T-helper 2 cell treated with Interferon-gamma antibody and Interleukin-4, amounts not matched to agents 5 μg/mL and 100 μg/mL, for 36 hours (primary cell): ENCODE results near the gene ERBB3.
"Not testable (repeated sequence)": the region's sequence is repeated elsewhere in the genome, so short reads cannot be mapped to it uniquely, and the experiment has no call there.

Experiments used
- DNase-seq: peaks from one replicate; pipeline ENCODE4 v3.0.0; 2021; ENCODE audit warnings: low spot score
- H3K27ac Mint-ChIP-seq: one replicate; pipeline ENCODE4 v1.8.0; 2021; ENCODE audit warnings: mild to moderate bottlenecking, mixed read lengths
- H3K27me3 Mint-ChIP-seq: one replicate; pipeline ENCODE4 v1.8.0; 2021; ENCODE audit warnings: low read depth, mixed read lengths
- H3K36me3 Mint-ChIP-seq: one replicate; pipeline ENCODE4 v1.8.0; 2021; ENCODE audit warnings: low read depth, mixed read lengths
- H3K4me1 Mint-ChIP-seq: one replicate; pipeline ENCODE4 v1.8.0; 2021; ENCODE audit warnings: low read depth, mixed read lengths
- H3K4me3 Mint-ChIP-seq: one replicate; pipeline ENCODE4 v1.8.0; 2022; ENCODE audit warnings: mild to moderate bottlenecking, moderate library complexity, mixed read lengths
- H3K9me3 Mint-ChIP-seq: one replicate; pipeline ENCODE4 v1.8.0; 2021; ENCODE audit warnings: mixed read lengths

Gene ERBB3

GRCh38 chr12:56114084-56114483 is 34.1 kb downstream of the ERBB3 start:
- no peaks in the 10 kb centered on the region for H3K27me3 Mint-ChIP-seq
- peaks cover 68% of the 10 kb centered on the region for H3K36me3 Mint-ChIP-seq
- no peak for DNase-seq
- no peaks in the 10 kb centered on the region for H3K9me3 Mint-ChIP-seq
- H3K4me1 Mint-ChIP-seq = peaks cover 25% of the 10 kb centered on the region
- H3K27ac Mint-ChIP-seq = peak overlapping the region; percentile 39
- H3K4me3 Mint-ChIP-seq = peak overlapping the region; percentile 14

- H3K27me3 Mint-ChIP-seq = no peaks in the 10 kb centered on the region
- peaks cover 60% of the 10 kb centered on the region for H3K36me3 Mint-ChIP-seq
- DNase-seq = no peak
Observed at GRCh38 chr12:56115329-56115728, 35.4 kb downstream of the ERBB3 start.

GRCh38 chr12:56116267-56117081 is 36.5 kb downstream of the ERBB3 start, which contains the start of gene RPL41:
Gene RPL41, plus strand, starts transcription at chr12:56116633.
- Mint-ChIP-seq H3K9me3 (no peaks in the 10 kb centered on the region), H3K36me3 (peaks cover 51% of the 10 kb centered on the region), H3K4me3 (peak within 1 kb of the TSS; percentile 99), H3K27me3 (no peaks in the 10 kb centered on the region), H3K4me1 (peaks cover 28% of the 10 kb centered on the region), H3K27ac (peak within 1 kb of the TSS; percentile 100)
- peak; percentile 92 for DNase-seq

More at GRCh38 chr12:56115329-56115728, 35.4 kb downstream of the ERBB3 start:
- Mint-ChIP-seq H3K27ac (peak overlapping the region; percentile 100), H3K4me1 (peaks cover 32% of the 10 kb centered on the region), H3K4me3 (peak overlapping the region; percentile 99), H3K9me3 (no peaks in the 10 kb centered on the region)

DNA sequence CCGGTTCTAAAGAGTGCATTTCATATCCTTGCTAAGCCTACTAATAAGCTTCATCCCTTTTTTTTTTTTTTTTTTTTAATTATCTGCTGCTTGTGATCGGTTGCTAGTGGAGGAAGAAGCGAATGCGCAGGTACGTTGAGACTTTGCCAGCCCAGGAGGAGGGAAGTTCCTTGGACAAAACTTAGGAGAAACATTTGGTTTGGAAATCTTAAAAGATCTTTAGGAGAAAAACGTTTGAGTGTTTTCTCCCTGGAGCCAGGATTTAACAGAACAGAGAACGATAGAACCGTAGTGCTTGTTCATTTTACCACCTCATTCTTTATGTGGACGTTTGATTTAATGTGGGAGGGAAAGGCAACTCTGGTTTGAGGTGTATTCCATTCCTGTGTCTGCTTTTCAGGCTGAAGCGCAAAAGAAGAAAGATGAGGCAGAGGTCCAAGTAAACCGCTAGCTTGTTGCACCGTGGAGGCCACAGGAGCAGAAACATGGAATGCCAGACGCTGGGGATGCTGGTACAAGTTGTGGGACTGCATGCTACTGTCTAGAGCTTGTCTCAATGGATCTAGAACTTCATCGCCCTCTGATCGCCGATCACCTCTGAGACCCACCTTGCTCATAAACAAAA is 37.2 kb downstream of the ERBB3 start:
- H3K27me3 Mint-ChIP-seq, DNase-seq, H3K9me3 Mint-ChIP-seq: not testable (repeated sequence)
- Mint-ChIP-seq H3K4me3 (peak overlapping the region; percentile 99), H3K4me1 (peaks cover 28% of the 10 kb centered on the region), H3K36me3 (peaks cover 50% of the 10 kb centered on the region), H3K27ac (peak overlapping the region; percentile 100)

DNA sequence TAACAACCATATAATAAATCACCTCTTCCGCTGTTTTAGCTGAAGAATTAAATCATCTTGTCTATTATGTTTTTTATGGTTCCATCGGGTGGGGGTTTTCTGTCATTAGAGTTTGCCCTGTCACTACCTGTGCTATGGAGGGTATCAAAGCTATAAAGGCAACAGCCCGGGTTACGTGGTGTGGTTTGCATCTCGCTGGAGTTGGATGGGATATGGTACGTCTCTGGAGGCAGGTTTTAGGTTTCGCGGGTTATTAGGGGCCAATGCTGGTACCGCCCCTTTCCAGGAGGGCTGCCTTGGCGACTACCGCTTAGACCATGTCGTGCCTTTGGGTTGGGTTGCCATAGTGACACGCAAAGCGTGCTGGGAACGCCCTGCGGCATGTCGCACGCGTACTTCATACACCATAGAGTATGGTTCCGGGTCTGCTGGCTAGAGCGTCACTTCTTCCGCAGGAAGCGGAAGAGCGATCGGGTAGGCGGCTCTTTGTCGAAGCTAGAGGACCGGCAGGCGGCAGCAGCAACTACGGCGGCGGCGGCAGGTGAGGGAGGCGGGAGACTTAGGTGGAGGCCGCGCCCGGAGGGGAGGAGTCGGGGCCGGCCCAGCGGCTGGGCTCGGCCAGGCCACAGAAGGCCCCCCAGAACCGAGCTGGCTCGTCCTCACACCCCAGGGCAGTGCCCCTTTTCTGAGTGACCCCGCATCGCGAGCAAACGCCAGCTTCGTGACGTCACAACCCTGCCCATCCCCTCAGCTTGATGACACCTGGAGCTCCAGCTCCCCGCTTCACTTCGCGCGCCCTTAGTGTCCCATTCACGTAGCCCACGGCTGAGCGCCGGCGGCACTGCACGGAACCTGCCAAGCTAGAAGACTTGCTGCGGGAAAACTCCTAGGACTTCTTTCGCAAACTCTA is 38.1 kb downstream of the ERBB3 start, which contains the start of gene ZC3H10:
ZC3H10 (plus strand) TSS at position 489 of the 910 bp plus-strand sequence. CDS start 2,297 bp downstream, outside the sequence.
- H3K9me3 Mint-ChIP-seq = no peaks in the 10 kb centered on the region
- peak within 1 kb of the TSS; percentile 100 for H3K27ac Mint-ChIP-seq
- peaks cover 41% of the 10 kb centered on the region for H3K36me3 Mint-ChIP-seq
- H3K4me3 Mint-ChIP-seq = peak within 1 kb of the TSS; percentile 99
- peak; percentile 99 for DNase-seq
- H3K27me3 Mint-ChIP-seq = no peaks in the 10 kb centered on the region
- peaks cover 28% of the 10 kb centered on the region for H3K4me1 Mint-ChIP-seq

- H3K27me3 Mint-ChIP-seq = no peaks in the 10 kb centered on the region
- H3K4me3 Mint-ChIP-seq = peak overlapping the region; percentile 99
- H3K9me3 Mint-ChIP-seq = no peaks in the 10 kb centered on the region
- H3K27ac Mint-ChIP-seq = peak overlapping the region; percentile 100
- H3K4me1 Mint-ChIP-seq = peaks cover 29% of the 10 kb centered on the region
- H3K36me3 Mint-ChIP-seq = peaks cover 36% of the 10 kb centered on the region
- DNase-seq = no peak
Observed at GRCh38 chr12:56118688-56119357, 38.9 kb downstream of the ERBB3 start.

DNA sequence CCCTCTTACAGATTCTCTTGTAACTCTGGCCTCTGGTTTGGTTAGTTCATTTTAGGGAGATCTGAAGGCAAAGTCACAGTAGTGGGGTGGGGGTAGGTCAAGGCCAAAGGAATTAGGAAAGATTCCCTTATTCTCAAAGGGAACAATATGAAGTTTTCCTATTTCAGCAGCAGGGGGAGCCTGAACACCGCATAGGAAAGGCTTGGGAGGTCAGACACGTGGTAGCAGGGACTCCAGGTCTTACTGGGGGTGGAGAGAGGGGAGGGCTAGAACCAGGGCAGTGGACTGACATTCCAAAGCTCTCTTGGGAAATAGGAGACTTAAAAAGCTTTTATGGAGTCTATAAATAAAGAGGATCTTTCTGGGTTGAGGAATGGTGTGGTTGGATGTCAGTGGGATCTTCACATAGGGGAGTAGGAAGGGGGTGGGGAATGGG is 39.4 kb downstream of the ERBB3 start:
- Mint-ChIP-seq H3K4me1 (peaks cover 32% of the 10 kb centered on the region), H3K9me3 (no peaks in the 10 kb centered on the region), H3K4me3 (peak overlapping the region; percentile 99), H3K27ac (peak overlapping the region; percentile 100), H3K36me3 (peaks cover 34% of the 10 kb centered on the region), H3K27me3 (no peaks in the 10 kb centered on the region)
- DNase-seq = peak; percentile 52

- no peak overlapping the region for H3K27ac Mint-ChIP-seq
- H3K9me3 Mint-ChIP-seq = no peaks in the 10 kb centered on the region
- no peak for DNase-seq
- no peak overlapping the region for H3K4me3 Mint-ChIP-seq
- no peaks in the 10 kb centered on the region for H3K27me3 Mint-ChIP-seq
- H3K4me1 Mint-ChIP-seq = peaks cover 36% of the 10 kb centered on the region
- peaks cover 33% of the 10 kb centered on the region for H3K36me3 Mint-ChIP-seq
Observed at GRCh38 chr12:56120158-56120846, 40.3 kb downstream of the ERBB3 start.

- Mint-ChIP-seq H3K9me3 (no peaks in the 10 kb centered on the region), H3K27ac (no peak overlapping the region), H3K36me3 (peaks cover 33% of the 10 kb centered on the region), H3K4me3 (no peak overlapping the region), H3K27me3 (no peaks in the 10 kb centered on the region), H3K4me1 (peaks cover 39% of the 10 kb centered on the region)
- DNase-seq = no peak
Observed at GRCh38 chr12:56121204-56121870, 41.4 kb downstream of the ERBB3 start.

GRCh38 chr12:56122637-56123036 is 42.7 kb downstream of the ERBB3 start:
- Mint-ChIP-seq H3K27ac (no peak overlapping the region), H3K27me3 (no peaks in the 10 kb centered on the region), H3K9me3 (no peaks in the 10 kb centered on the region), H3K4me1 (peaks cover 47% of the 10 kb centered on the region), H3K36me3 (peaks cover 20% of the 10 kb centered on the region), H3K4me3 (no peak overlapping the region)
- DNase-seq = no peak

DNA sequence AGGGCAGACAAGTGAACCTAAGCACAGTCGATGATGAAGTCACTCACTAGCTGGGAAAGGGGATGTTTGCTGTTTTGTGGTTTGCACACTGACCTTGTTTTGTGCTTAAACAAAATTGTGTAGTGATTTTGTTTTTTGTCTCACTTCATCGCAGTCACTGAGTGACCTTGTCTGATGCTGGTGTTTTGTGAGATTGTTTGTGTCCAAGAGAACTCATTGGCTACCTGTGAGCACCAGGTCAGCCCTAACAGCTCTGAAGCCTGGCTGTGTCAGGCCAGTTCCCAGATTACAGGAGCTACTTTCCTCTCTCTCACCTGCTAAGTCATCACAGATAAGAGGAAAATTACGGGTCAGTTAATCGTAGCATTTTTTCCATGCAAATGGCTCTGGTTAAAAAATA is 44.2 kb downstream of the ERBB3 start:
- no peaks in the 10 kb centered on the region for H3K27me3 Mint-ChIP-seq
- H3K27ac Mint-ChIP-seq = peak overlapping the region; percentile 53
- no peak for DNase-seq
- H3K36me3 Mint-ChIP-seq = peaks cover 22% of the 10 kb centered on the region
- peaks cover 39% of the 10 kb centered on the region for H3K4me1 Mint-ChIP-seq
- no peaks in the 10 kb centered on the region for H3K9me3 Mint-ChIP-seq
- no peak overlapping the region for H3K4me3 Mint-ChIP-seq

DNA sequence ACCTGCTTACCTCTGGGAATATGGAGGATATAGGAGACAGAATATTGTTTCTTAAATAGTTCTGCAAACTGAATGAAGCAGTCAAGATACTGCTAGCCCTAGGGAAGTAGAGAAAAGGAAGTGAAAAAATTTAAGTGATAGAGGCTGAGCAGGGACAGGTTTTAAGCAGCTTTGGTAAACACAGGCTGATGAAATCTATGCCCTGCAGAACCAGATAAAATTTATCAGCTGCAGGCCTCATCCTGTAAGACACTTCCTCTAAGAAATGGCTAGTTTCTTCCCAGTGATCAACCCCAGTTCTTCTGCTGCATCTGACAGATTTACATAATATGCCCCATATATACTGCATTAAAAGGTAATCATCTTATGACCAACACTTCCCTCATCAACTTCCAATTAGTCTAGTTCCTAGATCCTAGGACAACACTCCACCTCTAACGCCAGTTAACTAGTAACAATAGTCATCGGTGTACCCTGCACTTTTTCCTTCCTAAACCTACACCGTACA is 46.8 kb downstream of the ERBB3 start:
- H3K4me1 Mint-ChIP-seq = peaks cover 51% of the 10 kb centered on the region
- peaks cover 6% of the 10 kb centered on the region for H3K9me3 Mint-ChIP-seq
- peak overlapping the region; percentile 91 for H3K27ac Mint-ChIP-seq
- H3K36me3 Mint-ChIP-seq = peaks cover 42% of the 10 kb centered on the region
- DNase-seq = no peak
- H3K4me3 Mint-ChIP-seq = peak overlapping the region; percentile 94
- no peaks in the 10 kb centered on the region for H3K27me3 Mint-ChIP-seq
